Measurements from ENCODE around the gene SKIC8. TPM values are rescaled to one million over a fixed set of nuclear protein-coding genes. Genes with fewer than 3 reads are reported as not detected.

SKIC8 gene
- total and polyA plus RNA-seq, 2 donors from 2014 or later, result 48.5 to 87.4 TPM

- Histone ChIP-seq H3K36me3 (ENCODE audit: control insufficient read depth in 2 of 3, insufficient read depth in 3 of 3, low read length in 3 of 3) (no peaks in the 10 kb centered on the region), H3K27ac (ENCODE audit: low read depth in 2 of 2, low read length in 2 of 2) (no peak overlapping the region), H3K9ac (ENCODE audit: low read length in 3 of 3) (no peak overlapping the region), H3K4me1 (ENCODE audit: control insufficient read depth in 2 of 3, insufficient read depth in 2 of 3, low read depth in 1 of 3, low read length in 3 of 3) (no peaks in the 10 kb centered on the region), H3K9me3 (ENCODE audit: control insufficient read depth in 2 of 3, insufficient read depth in 1 of 3, low read length in 3 of 3) (no peaks in the 10 kb centered on the region), H3K4me3 (ENCODE audit: low read length in 3 of 3) (no peak overlapping the region), H3K27me3 (ENCODE audit: control insufficient read depth, insufficient read depth, low read length) (no peaks in the 10 kb centered on the region)
- DNase-seq (no peak), FAIRE-seq (no peak)
- TF ChIP-seq, protein P1, sequence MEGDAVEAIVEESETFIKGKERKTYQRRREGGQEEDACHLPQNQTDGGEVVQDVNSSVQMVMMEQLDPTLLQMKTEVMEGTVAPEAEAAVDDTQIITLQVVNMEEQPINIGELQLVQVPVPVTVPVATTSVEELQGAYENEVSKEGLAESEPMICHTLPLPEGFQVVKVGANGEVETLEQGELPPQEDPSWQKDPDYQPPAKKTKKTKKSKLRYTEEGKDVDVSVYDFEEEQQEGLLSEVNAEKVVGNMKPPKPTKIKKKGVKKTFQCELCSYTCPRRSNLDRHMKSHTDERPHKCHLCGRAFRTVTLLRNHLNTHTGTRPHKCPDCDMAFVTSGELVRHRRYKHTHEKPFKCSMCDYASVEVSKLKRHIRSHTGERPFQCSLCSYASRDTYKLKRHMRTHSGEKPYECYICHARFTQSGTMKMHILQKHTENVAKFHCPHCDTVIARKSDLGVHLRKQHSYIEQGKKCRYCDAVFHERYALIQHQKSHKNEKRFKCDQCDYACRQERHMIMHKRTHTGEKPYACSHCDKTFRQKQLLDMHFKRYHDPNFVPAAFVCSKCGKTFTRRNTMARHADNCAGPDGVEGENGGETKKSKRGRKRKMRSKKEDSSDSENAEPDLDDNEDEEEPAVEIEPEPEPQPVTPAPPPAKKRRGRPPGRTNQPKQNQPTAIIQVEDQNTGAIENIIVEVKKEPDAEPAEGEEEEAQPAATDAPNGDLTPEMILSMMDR (IDR thresholded peaks at IDR 0.05; ENCODE audit: borderline replicate concordance, extremely low read depth, insufficient read depth), result no peak
- intact Hi-C loops (cut with DNase I), result no loop called here
Measured at GRCh38 chr15:78314181-78314581, 14.8 kb upstream of the SKIC8 start.

GRCh38 chr15:78313383-78313782 is 14.0 kb upstream of the SKIC8 start:
- Histone ChIP-seq H3K36me3 (ENCODE audit: control insufficient read depth in 2 of 3, insufficient read depth in 3 of 3, low read length in 3 of 3) (no peaks in the 10 kb centered on the region), H3K27me3 (ENCODE audit: control insufficient read depth, insufficient read depth, low read length) (no peaks in the 10 kb centered on the region), H3K4me1 (ENCODE audit: control insufficient read depth in 2 of 3, insufficient read depth in 2 of 3, low read depth in 1 of 3, low read length in 3 of 3) (no peaks in the 10 kb centered on the region), H3K9me3 (ENCODE audit: control insufficient read depth in 2 of 3, insufficient read depth in 1 of 3, low read length in 3 of 3) (no peaks in the 10 kb centered on the region), H3K27ac (ENCODE audit: low read depth in 2 of 2, low read length in 2 of 2) (no peak overlapping the region), H3K4me3 (ENCODE audit: low read length in 3 of 3) (no peak overlapping the region), H3K9ac (ENCODE audit: low read length in 3 of 3) (no peak overlapping the region)
- FAIRE-seq (no peak), DNase-seq (no peak)
- intact Hi-C loops (cut with DNase I), result no loop called here
- TF ChIP-seq, protein P1 (IDR thresholded peaks at IDR 0.05; ENCODE audit: borderline replicate concordance, extremely low read depth, insufficient read depth), result no peak

DNA sequence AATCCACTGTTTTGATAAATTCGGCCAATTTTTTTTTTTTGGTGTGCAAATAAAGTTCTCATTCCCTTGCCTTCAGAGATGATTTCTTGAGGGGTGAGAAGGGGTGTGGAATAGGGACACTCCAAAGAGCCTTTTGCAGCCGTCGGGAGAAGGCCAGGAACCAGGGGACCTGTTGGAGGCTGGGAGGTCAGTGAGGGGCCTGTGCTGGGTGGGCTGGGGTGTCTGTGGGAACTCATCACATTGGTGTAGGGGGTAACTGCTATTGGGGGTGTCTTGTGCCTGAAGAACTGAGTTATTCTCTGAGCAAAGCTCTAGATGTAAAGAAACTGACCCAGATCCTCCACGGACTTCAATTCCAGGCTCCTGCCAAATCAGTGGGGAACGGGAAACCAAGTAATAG is 13.5 kb upstream of the SKIC8 start:
- TF ChIP-seq, protein P1 (IDR thresholded peaks at IDR 0.05; ENCODE audit: borderline replicate concordance, extremely low read depth, insufficient read depth), result no peak
- H3K9ac ChIP-seq (ENCODE audit: low read length in 3 of 3), result no peak overlapping the region
- no peaks in the 10 kb centered on the region for H3K36me3 ChIP-seq (ENCODE audit: control insufficient read depth in 2 of 3, insufficient read depth in 3 of 3, low read length in 3 of 3)
- no peaks in the 10 kb centered on the region for H3K9me3 ChIP-seq (ENCODE audit: control insufficient read depth in 2 of 3, insufficient read depth in 1 of 3, low read length in 3 of 3)
- FAIRE-seq (no peak), DNase-seq (no peak)
- H3K27me3 ChIP-seq (ENCODE audit: control insufficient read depth, insufficient read depth, low read length), result no peaks in the 10 kb centered on the region
- H3K4me1 ChIP-seq (ENCODE audit: control insufficient read depth in 2 of 3, insufficient read depth in 2 of 3, low read depth in 1 of 3, low read length in 3 of 3), result no peaks in the 10 kb centered on the region
- no peak overlapping the region for H3K4me3 ChIP-seq (ENCODE audit: low read length in 3 of 3)
- H3K27ac ChIP-seq (ENCODE audit: low read depth in 2 of 2, low read length in 2 of 2), result no peak overlapping the region
- intact Hi-C loops (cut with DNase I), result no loop called here

DNA sequence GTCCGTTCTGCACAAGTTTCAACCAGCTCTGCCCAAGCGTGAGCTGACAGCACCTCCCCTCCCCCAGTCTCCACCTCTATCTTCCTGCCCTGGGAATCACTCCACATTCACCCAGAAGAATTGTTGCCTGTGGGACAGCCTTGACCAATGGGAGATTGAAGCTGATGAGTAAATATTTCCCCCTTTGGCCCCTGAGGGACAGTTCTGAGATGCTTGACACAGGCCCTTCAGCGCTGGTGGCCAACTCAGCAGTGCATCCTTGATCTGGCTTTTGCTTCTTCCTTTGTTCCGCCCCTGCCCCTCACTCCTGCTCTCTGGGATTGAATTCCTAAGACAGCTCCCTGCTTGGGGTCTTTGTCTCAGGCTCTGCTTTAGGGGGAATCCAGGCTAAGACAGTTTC is 13.1 kb upstream of the SKIC8 start:
- TF ChIP-seq, protein P1 (IDR thresholded peaks at IDR 0.05; ENCODE audit: borderline replicate concordance, extremely low read depth, insufficient read depth), result no peak
- no peak for FAIRE-seq
- no peak overlapping the region for H3K9ac ChIP-seq (ENCODE audit: low read length in 3 of 3)

More for the DNA sequence above, 13.1 kb upstream of the SKIC8 start:
- H3K36me3 ChIP-seq (ENCODE audit: control insufficient read depth in 2 of 3, insufficient read depth in 3 of 3, low read length in 3 of 3), result no peaks in the 10 kb centered on the region
- no peak overlapping the region for H3K4me3 ChIP-seq (ENCODE audit: low read length in 3 of 3)
- H3K27ac ChIP-seq (ENCODE audit: low read depth in 2 of 2, low read length in 2 of 2), result no peak overlapping the region
- no peaks in the 10 kb centered on the region for H3K27me3 ChIP-seq (ENCODE audit: control insufficient read depth, insufficient read depth, low read length)
- no peaks in the 10 kb centered on the region for H3K4me1 ChIP-seq (ENCODE audit: control insufficient read depth in 2 of 3, insufficient read depth in 2 of 3, low read depth in 1 of 3, low read length in 3 of 3)
- no peak for DNase-seq
- intact Hi-C loops (cut with DNase I), result no loop called here
- no peaks in the 10 kb centered on the region for H3K9me3 ChIP-seq (ENCODE audit: control insufficient read depth in 2 of 3, insufficient read depth in 1 of 3, low read length in 3 of 3)
